ENCODE data around the gene ABCA12.

ABCA12 gene

DNA sequence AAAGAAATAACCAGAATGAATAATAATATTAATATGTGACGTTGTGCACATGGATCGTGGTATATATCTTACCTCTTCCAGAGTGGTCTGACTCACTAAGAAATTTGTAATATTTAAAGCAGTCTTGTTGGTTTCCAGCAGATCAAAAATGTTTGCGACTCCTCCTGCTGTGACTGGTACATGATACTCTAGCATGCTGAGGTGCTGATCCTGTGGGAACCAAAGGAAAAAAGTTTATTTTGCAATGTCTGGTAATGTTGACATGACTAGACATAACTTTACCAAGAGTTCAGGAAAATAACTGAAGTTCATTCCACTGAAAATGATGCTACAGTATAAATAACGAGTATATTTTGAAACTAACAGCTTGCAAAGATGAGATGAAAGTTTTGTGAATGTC, 204.4 kb downstream of the ABCA12 start:
- DNase-seq (ENCODE audit: low read depth): no peak

DNA sequence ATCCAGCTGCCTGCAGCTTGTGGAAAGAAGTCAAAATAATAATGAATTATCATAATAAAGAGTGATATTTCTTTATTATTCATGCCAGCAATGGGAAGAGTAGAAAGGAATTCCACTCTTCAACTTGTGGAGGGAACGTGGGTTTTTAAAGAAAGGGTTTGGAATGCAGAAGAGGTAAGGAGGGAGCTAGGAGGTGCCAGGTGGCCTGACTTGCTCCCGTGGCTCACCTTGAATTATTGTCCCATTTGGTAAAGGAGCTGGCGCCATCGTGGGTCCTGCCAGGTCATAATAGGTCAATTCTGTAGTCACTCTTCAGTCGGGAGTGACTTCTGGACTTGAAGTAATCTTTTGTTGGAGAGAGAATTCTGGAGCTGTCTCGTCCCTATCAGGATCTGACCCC, 233.8 kb downstream of the ABCA12 start:
- no peak for DNase-seq (ENCODE audit: low read depth)

DNA sequence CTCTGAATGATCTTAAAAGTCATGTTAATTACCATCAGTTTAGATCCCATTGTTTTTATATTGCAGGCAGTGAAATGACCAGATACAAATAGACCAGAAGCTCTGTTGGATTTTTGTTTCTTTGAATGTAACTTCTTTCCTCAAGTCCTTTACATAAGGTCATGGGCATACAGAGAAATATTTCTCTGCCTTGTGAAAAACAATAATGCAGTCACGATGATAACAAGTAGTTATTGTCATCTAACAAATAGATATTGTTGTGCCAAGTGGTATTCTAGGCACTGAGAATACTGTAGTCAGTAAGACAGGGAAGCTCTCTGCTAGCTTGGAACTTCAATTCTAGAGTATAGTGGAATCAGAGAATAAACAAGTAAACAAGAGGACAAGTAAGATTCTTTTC, 234.2 kb downstream of the ABCA12 start:
- DNase-seq (ENCODE audit: low read depth): no peak

DNA sequence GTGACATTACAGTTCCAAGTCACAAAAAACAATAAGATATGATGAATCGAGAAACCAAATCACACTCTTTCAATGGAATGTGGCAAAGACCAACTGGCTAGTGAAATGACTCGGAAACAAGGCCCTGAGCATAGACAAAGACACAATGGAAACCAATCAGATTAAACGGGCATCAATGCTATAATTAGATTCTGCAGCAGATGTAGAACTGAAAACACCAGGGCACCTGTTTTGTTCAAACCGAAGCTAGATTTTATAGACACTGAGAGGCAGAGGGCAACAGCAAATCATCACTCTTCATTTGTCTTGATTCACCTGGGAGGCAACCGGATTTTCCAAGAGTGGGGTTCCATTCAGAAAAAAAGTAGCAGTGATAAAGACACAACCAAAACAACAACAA, 236.1 kb downstream of the ABCA12 start:
- DNase-seq (ENCODE audit: low read depth): no peak

DNA sequence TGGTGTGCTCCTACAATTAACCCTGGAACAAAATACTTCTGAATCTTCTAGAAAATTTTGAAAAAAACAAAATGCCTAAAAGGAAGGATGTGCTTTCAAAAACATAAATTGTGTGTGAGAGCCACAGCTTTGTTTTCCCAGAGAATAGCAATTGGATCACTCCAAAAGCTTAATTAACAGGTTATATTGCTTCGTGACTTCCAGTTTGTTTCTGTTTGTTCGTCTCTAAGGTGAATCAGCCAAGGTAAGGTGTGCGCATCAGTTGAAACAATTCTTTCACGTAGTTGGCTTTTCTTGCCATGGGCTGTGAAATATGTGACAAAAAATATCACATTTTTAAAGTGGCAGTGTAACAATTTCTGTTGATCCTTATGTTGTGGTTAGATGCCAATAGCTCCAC, 238.7 kb downstream of the ABCA12 start:
- no peak for DNase-seq (ENCODE audit: low read depth)

DNA sequence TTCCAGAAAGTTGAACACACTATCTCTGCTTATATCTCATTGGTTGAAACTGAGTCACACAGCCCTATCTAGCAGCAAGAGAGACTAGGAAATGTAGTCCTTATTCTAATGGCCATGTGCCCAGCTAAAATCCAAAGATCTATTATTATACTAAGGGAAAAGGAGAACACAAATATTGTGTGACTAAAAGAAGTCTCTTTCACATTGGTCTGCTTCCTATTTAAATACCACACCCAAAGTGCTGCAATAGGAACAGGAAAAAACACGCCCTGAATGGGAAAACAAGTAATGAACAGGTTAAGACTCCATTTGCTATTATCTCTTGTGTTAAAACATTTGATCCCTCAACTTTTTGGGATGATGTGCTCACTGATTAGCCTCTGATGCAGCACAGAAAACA, 242.2 kb downstream of the ABCA12 start:
- DNase-seq (ENCODE audit: low read depth): no peak

DNA sequence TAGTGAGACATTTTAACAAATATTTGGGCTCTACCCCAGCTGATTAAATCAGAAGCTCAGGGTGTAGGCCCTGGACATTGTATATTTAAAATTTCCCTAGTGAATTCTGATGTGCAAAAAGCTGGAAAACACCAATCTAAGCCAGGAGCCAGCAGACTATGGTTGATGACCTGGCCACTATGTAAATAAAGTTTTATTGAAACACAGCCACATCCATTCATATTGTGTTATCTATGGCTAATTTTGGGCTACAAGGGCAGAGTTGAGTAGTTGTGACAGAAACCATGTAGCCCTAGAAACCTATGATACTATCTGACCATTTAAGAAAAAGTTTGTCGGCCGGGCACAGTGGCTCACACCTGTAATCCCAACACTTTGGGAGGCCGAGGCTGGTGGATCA, 243.0 kb downstream of the ABCA12 start:
- DNase-seq (ENCODE audit: low read depth): no peak

DNA sequence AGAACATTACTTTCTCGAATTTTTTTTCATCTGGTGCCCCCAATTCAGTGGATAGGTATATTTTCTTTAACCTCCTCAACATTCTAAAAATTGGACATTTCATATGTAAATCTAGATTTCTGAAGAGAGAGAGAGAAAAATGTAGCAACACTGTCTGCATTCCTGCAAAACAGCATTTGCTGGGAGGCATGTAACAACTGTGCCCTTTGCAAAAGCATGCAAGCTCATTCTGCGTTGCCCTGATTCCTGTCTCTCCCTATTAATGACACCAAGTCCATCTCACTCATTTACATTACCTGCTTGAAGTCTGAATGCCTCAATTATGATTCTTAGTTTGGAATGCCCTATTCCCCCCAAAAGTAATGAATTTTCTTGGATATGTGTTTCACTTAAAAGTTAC, 249.1 kb downstream of the ABCA12 start:
- no peak for DNase-seq (ENCODE audit: low read depth)

DNA sequence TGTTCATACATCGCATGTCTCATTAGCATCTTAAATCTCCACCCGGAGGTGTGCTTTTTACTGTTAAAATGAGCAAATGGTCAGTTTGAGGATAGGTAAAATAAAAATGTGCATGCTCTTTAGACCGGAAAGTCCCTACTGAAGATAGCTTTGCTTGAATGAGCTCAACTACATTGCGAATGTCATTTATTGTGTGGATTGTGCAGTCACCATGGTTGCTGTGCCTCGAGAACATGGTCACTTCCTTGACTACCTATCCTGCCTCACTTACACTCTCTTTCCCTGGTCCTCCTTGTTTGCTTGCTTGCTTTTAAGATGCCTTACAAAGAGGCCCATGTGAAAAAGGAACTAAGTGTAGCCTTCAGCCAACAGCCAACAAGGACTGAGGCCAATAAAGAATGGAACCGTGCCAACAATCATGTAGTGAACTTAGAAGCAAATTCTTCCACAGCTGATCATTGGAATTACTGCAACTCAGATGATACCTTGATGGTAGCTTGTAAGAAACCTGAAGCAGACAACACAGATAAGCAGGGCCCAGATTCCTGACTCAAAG, 256.7 kb downstream of the ABCA12 start:
- peak; percentile 7 for DNase-seq (ENCODE audit: low read depth)

Measured in fibroblast of gingiva (primary cell).